Astrocyte of the hippocampus (primary cell): ENCODE data around the gene DDX50.
A peak's percentile ranks its signal among the peaks of the same experiment; 100 is the strongest.
"Not testable (repeated sequence)": the region's sequence is repeated elsewhere in the genome, so short reads cannot be mapped to it uniquely, and the experiment has no call there.

ENCODE experiments used
- DNase-seq: peaks from one replicate; pipeline ENCODE4 v3.0.0; 2011; ENCODE audit warnings: low read depth, low spot score

Gene DDX50

GRCh38 chr10:68901105-68901927 is at the start of gene DDX50:
TSS of gene DDX50 (plus strand) at chr10:68901315. CDS start at chr10:68901385, 70 bp downstream.
- DNase-seq = peak; percentile 99

GRCh38 chr10:68856352-68856751 is 44.8 kb upstream of the DDX50 start:
- no peak for DNase-seq

GRCh38 chr10:68857005-68857404 is 44.1 kb upstream of the DDX50 start:
- no peak for DNase-seq

- DNase-seq = peak; percentile 22
Observed at GRCh38 chr10:68861253-68861652, 39.9 kb upstream of the DDX50 start.

- DNase-seq = no peak
Observed at GRCh38 chr10:68864611-68865010, 36.5 kb upstream of the DDX50 start.

- not testable (repeated sequence) for DNase-seq
Observed at GRCh38 chr10:68868173-68868572, 32.9 kb upstream of the DDX50 start.

GRCh38 chr10:68869623-68870022 is 31.5 kb upstream of the DDX50 start:
- no peak for DNase-seq

- DNase-seq = no peak
Observed at GRCh38 chr10:68870061-68870460, 31.1 kb upstream of the DDX50 start.

- DNase-seq = no peak
Observed at GRCh38 chr10:68870545-68871104, 30.5 kb upstream of the DDX50 start.

- DNase-seq = peak; percentile 72
Observed at GRCh38 chr10:68871105-68871711, 29.9 kb upstream of the DDX50 start.

- DNase-seq = peak; percentile 96
Observed at GRCh38 chr10:68871731-68872342, 29.3 kb upstream of the DDX50 start.

- peak; percentile 16 for DNase-seq
Observed at GRCh38 chr10:68876246-68877138, 24.6 kb upstream of the DDX50 start.

GRCh38 chr10:68877482-68878110 is 23.5 kb upstream of the DDX50 start:
- DNase-seq = no peak

- DNase-seq = no peak
Observed at GRCh38 chr10:68878496-68878895, 22.6 kb upstream of the DDX50 start.

GRCh38 chr10:68879628-68880027 is 21.5 kb upstream of the DDX50 start:
- DNase-seq = no peak

- no peak for DNase-seq
Observed at GRCh38 chr10:68880181-68880580, 20.9 kb upstream of the DDX50 start.

- no peak for DNase-seq
Observed at GRCh38 chr10:68895041-68895440, 6.1 kb upstream of the DDX50 start.

GRCh38 chr10:68897336-68897741 is 3.8 kb upstream of the DDX50 start:
- peak; percentile 85 for DNase-seq

- no peak for DNase-seq
Observed at GRCh38 chr10:68899186-68899745, 1.8 kb upstream of the DDX50 start.

GRCh38 chr10:68900427-68901104 is 549 bp upstream of the DDX50 start:
- DNase-seq = no peak
